Measurements from ENCODE around the gene PLD5. TPM values are rescaled to one million over a fixed set of nuclear protein-coding genes. Genes with fewer than 3 reads are reported as not detected.
"Not testable (repeated sequence)": the region's sequence is repeated elsewhere in the genome, so short reads cannot be mapped to it uniquely, and the experiment has no call there.

PLD5 gene
- total RNA-seq, 1 donor from 2014 or later = 6.6 TPM

DNA sequence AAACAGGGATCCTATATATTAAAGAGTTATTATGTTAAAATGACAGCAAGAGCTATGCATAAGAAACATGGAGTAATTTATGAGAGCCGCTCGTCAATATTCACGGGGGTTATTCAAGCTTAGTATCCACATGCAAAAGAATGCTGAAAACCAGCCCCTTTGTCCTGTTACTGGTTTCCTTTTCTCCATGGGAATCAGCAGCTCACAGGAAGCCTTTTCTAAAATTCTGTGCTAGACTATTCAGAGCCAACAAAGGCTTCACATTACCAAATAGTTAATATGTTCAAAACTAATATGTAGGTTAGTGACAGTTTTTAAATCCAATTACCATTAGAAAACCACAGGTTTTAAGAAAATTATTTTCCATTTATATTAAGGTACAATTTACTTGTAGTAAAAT lies 300.0 kb downstream of the PLD5 start:
- Histone ChIP-seq H3K27ac (no peak overlapping the region), H3K4me3 (no peak overlapping the region), H3K9me3 (no peaks in the 10 kb centered on the region), H3K4me1 (no peaks in the 10 kb centered on the region), H3K27me3 (no peaks in the 10 kb centered on the region), H3K36me3 (peaks cover 0 to 6% of the 10 kb centered on the region in 2 donors)
- TF ChIP-seq, protein P1, sequence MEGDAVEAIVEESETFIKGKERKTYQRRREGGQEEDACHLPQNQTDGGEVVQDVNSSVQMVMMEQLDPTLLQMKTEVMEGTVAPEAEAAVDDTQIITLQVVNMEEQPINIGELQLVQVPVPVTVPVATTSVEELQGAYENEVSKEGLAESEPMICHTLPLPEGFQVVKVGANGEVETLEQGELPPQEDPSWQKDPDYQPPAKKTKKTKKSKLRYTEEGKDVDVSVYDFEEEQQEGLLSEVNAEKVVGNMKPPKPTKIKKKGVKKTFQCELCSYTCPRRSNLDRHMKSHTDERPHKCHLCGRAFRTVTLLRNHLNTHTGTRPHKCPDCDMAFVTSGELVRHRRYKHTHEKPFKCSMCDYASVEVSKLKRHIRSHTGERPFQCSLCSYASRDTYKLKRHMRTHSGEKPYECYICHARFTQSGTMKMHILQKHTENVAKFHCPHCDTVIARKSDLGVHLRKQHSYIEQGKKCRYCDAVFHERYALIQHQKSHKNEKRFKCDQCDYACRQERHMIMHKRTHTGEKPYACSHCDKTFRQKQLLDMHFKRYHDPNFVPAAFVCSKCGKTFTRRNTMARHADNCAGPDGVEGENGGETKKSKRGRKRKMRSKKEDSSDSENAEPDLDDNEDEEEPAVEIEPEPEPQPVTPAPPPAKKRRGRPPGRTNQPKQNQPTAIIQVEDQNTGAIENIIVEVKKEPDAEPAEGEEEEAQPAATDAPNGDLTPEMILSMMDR (IDR thresholded peaks at IDR 0.05) = no peak
- intact Hi-C loops (cut with DNase I) = no loop called here
- no peak for DNase-seq (ENCODE audit: low spot score in 2 of 2)

DNA sequence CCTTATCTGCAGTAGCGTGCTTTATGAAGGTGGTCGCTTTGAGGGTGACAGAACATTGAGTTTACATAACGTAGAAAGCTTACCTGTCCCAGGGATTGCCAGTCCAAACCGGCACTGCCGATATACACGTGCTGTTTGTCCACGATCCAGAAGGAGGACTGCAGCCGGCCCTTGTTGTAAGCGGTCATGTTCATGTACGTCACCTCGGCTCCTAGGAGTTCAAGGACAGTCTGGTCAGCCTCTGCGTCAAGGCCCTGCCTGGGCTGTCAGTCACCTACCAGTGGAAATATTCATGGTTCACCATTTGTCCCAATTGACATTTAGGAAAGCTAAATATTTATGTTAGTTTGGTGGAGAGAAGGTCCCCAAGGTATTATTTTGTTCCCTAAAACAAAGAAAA lies 304.6 kb downstream of the PLD5 start:
- Histone ChIP-seq H3K4me3 (no peak overlapping the region), H3K36me3 (peaks cover 0 to 24% of the 10 kb centered on the region in 2 donors), H3K27ac (no peak overlapping the region), H3K27me3 (no peaks in the 10 kb centered on the region), H3K9me3 (peaks cover 0 to 4% of the 10 kb centered on the region in 2 donors), H3K4me1 (no peaks in the 10 kb centered on the region)
- intact Hi-C loops (cut with DNase I) = no loop called here
- TF ChIP-seq, protein P1 (IDR thresholded peaks at IDR 0.05) = no peak
- no peak for DNase-seq (ENCODE audit: low spot score in 2 of 2)

DNA sequence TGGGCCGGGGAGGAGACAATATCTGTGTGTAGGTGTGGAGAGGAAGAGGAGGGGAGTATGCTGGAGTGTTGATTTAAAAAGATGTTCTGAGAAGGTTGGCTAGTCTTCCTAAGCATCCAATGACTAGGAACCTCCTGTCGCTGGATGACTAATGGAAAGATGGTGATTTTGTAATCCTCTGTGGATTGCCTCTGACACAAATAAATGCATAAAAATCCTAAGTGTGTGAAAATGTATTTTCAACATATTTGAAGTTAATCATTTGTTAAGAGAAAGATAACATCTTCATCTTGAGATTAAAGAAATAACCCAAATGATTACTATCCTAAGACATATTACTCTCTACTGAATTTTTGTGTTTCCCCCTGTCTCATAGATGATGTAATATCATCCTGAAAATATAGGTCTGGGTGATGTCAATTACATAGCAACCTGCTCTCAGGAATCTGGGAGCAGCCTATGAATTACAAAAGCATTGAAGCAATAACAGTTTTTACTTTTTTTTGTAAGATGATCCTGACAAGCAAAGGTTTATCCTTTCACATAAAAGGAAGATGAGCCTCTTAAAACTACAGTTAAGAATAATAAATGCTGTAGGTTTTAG lies 305.1 kb downstream of the PLD5 start:
- Histone ChIP-seq H3K36me3 (peaks cover 0 to 24% of the 10 kb centered on the region in 2 donors), H3K27me3 (no peaks in the 10 kb centered on the region), H3K27ac (no peak overlapping the region), H3K4me1 (no peaks in the 10 kb centered on the region), H3K9me3 (peaks cover 0 to 4% of the 10 kb centered on the region in 2 donors), H3K4me3 (no peak overlapping the region)
- intact Hi-C loops (cut with DNase I) = no loop called here
- DNase-seq (ENCODE audit: low spot score in 2 of 2) = no peak
- TF ChIP-seq, protein P1 (IDR thresholded peaks at IDR 0.05) = no peak

DNA sequence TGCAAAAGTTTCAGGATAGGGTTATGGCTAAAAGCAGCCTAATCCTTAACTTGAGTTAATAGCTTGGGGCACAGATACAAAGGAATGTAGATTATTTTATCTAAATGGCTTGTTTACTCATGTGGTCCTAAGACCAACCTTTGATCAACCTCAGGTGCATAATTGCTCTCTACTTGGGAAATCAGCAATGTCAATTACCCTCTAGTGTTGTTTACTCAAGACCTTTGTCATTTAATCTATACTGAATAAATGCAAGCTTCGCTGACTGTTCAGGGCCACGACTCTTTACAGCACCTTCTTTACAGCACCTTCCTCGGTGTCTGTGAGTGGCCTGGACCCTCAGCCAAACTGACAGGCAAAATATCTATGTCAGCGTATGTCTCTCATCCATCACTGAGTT lies 308.1 kb downstream of the PLD5 start:
- peaks cover 0 to 4% of the 10 kb centered on the region in 2 donors for H3K9me3 ChIP-seq
- H3K27me3 ChIP-seq = no peaks in the 10 kb centered on the region
- H3K27ac ChIP-seq = no peak overlapping the region
- H3K4me1 ChIP-seq = no peaks in the 10 kb centered on the region
- TF ChIP-seq, protein P1 (IDR thresholded peaks at IDR 0.05) = no peak
- no peak overlapping the region for H3K4me3 ChIP-seq
- DNase-seq (ENCODE audit: low spot score in 2 of 2) = no peak
- H3K36me3 ChIP-seq = peaks cover 0 to 24% of the 10 kb centered on the region in 2 donors
- intact Hi-C loops (cut with DNase I) = no loop called here

DNA sequence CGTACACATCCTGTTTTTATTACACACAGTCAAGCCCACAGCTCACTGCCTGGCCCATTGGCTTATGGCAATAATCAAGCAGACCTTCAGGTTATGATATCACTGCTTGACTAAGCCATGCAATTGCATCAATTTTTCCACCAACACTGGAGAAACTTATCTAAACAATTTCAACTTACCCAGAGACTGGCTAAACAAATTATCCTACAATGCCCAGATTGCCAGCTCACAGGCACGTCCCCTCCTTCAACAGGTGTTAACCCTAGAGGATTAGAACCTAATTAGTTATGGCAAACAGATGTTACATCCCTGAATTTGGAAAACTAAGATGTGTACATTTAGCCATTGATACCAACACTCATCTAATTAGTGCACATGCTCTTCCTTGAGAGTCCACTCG lies 310.0 kb downstream of the PLD5 start:
- peaks cover 0 to 18% of the 10 kb centered on the region in 2 donors for H3K36me3 ChIP-seq
- H3K27me3 ChIP-seq; intact Hi-C loops (cut with DNase I); H3K27ac ChIP-seq; H3K9me3 ChIP-seq; H3K4me3 ChIP-seq; DNase-seq (ENCODE audit: low spot score in 2 of 2); H3K4me1 ChIP-seq: not testable (repeated sequence)

DNA sequence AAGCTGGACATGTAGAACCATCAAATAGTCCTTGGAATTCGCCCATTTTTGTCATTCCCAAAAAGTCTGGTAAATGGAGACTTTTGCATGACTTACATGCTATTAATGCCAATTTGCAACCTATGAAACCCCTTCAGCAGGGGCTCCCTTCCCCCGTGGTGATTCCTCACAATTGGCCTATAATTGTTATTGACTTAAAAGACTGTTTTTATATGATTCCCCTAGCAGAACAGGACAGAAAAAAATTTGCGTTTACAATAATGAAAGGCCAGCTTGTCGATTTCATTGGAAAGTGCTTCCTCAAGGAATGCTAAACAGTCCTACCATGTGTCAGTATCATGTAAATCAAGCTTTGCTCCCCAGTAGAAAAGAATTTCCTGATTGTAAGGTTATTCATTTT lies 311.5 kb downstream of the PLD5 start:
- H3K27ac ChIP-seq; H3K4me1 ChIP-seq; DNase-seq (ENCODE audit: low spot score in 2 of 2); intact Hi-C loops (cut with DNase I); H3K4me3 ChIP-seq; H3K9me3 ChIP-seq; H3K36me3 ChIP-seq; H3K27me3 ChIP-seq: not testable (repeated sequence)

DNA sequence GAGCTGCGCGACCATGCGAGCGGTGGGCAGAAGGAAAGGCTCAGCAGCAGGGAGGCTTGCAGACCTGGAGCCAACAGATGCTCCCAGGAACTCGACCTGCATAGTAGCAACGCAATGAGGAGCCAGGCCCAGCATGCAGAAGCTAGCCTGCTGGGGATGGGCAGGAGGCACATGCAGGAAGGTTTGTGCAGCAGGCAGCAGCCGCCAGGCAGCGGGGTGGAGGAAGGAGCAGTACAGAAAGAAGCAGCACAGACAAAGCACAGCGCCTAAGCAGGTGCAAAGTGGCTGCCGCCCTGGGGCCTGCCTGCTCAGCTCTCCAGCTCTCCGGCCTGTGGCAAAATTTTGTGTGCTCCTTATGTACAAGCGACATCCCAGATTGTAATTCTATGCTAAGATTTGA lies 312.1 kb downstream of the PLD5 start:
- no peak overlapping the region for H3K27ac ChIP-seq
- no peak for DNase-seq (ENCODE audit: low spot score in 2 of 2)
- TF ChIP-seq, protein P1 (IDR thresholded peaks at IDR 0.05) = no peak
- peaks cover 0 to 1% of the 10 kb centered on the region in 2 donors for H3K36me3 ChIP-seq
- peaks cover 0 to 4% of the 10 kb centered on the region in 2 donors for H3K9me3 ChIP-seq
- H3K27me3 ChIP-seq = no peaks in the 10 kb centered on the region
- no peak overlapping the region for H3K4me3 ChIP-seq
- no peaks in the 10 kb centered on the region for H3K4me1 ChIP-seq
- intact Hi-C loops (cut with DNase I) = no loop called here
